Testis (tissue), 2 donors: Measurements from ENCODE around the gene QSOX1.

Experiments
- CTCF ChIP-seq, 3 experiments: fragments of 450-650 bp in 2 of 3; fragments of 200-600 bp in 1 of 3; sonication (generic) in 1 of 3; IDR thresholded peaks; one replicate each; pipeline ENCODE4 v1.5.1; 2016 to 2019; ENCODE audit warnings: antibody characterized with exemption in 3 of 3, mild to moderate bottlenecking in 2 of 3, moderate library complexity in 1 of 3
- POLR2A ChIP-seq: fragments of 450-650 bp; IDR thresholded peaks from one replicate; pipeline ENCODE4 v1.6.1; 2017; ENCODE audit warnings: antibody characterized with exemption, mild to moderate bottlenecking, moderate library complexity

DNA sequence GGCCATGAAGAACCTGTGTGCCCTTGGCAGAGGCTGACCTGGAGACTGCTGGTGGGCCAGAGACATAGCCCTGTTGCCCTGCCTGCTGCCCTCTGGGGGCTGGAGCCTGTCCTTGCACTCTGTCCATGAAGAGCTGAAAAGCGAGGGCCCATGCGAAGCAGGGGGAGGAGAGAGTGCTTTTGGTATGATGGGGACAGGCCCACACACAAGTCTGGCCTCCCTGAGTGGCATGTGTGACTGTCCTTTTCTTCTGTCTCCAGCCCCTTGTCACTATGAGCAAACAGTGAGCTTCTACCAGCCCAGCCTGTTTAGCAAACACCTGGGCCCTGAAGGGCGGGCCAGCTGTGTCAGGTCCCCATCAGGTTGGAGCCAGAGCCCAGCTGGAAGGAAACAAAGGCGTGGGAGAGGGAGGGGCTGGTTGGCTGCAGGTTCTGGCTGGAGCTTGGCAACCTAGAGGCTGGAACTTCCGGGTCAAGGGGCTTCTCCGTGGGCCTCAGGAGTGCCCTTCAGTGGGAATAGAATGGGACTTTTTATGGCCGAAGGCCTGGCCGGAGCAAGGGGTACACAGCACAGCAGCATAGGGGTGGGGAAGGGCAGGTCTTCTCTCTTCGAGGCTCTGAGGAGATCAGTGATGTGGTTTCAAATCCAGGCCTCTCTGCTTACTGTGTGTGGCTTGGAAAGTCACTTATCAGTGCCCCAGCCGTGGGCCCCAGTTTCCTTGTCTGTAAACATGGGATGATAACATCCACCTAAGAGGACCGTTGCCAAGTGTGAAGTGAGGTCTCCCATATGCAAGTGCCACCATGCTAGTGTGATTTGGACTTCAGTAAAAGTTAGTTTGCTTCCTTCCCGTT, 14.3 kb downstream of the QSOX1 start:
- TF ChIP-seq CTCF (IDR thresholded peaks at IDR 0.05) (peak; percentile 9 to 37 (median 36)), POLR2A (no peak)
